Osteocyte (in vitro differentiated cells): ENCODE data around the gene CHERP. TPM values are rescaled to one million over a fixed set of nuclear protein-coding genes. Genes with fewer than 3 reads are reported as not detected.

Experiments used
- DNase-seq: peaks from one replicate; pipeline ENCODE4 v3.0.0; 2021; ENCODE audit warnings: mixed read lengths; ENCODE audit not compliant: unreplicated experiment; ENCODE audit errors: extremely low spot score
- H3K27ac Mint-ChIP-seq: one replicate; pipeline ENCODE4 v1.8.0; 2021; ENCODE audit warnings: mild to moderate bottlenecking, mixed read lengths; ENCODE audit not compliant: unreplicated experiment
- H3K27me3 Mint-ChIP-seq: one replicate; pipeline ENCODE4 v1.8.0; 2021; ENCODE audit warnings: mixed read lengths; ENCODE audit not compliant: unreplicated experiment
- H3K36me3 Mint-ChIP-seq: one replicate; pipeline ENCODE4 v1.8.0; 2021; ENCODE audit warnings: mixed read lengths; ENCODE audit not compliant: unreplicated experiment
- H3K4me1 Mint-ChIP-seq: one replicate; pipeline ENCODE4 v1.8.0; 2021; ENCODE audit warnings: mixed read lengths; ENCODE audit not compliant: unreplicated experiment
- H3K4me3 Mint-ChIP-seq: one replicate; pipeline ENCODE4 v1.8.0; 2021; ENCODE audit warnings: mild to moderate bottlenecking, moderate library complexity, mixed read lengths; ENCODE audit not compliant: unreplicated experiment
- H3K9me3 Mint-ChIP-seq: one replicate; pipeline ENCODE4 v1.8.0; 2021; ENCODE audit warnings: mixed read lengths; ENCODE audit not compliant: unreplicated experiment
- CTCF ChIP-seq: fragments of 200-600 bp; sonication (generic); IDR thresholded peaks from 2 replicates; pipeline ENCODE4 v1.5.0; 2021; ENCODE audit warnings: antibody characterized with exemption, mild to moderate bottlenecking, moderate library complexity
- total RNA-seq: library from RNA; stranded (reverse); gene quantifications from 2 replicates; pipeline ENCODE4 v1.2.1, GENCODE V29; 2021

Gene CHERP
- total RNA-seq, 1 donor from 2014 or later, result 50.1 TPM

GRCh38 chr19:16531380-16531669 is 10.9 kb downstream of the CHERP start:
- no peaks in the 10 kb centered on the region for H3K9me3 Mint-ChIP-seq
- H3K4me1 Mint-ChIP-seq, result no peaks in the 10 kb centered on the region
- no peak overlapping the region for H3K4me3 Mint-ChIP-seq
- H3K36me3 Mint-ChIP-seq, result peaks cover 37% of the 10 kb centered on the region
- no peaks in the 10 kb centered on the region for H3K27me3 Mint-ChIP-seq
- no peak for TF ChIP-seq CTCF
- no peak for DNase-seq
- H3K27ac Mint-ChIP-seq, result no peak overlapping the region

- Mint-ChIP-seq H3K36me3 (peaks cover 37% of the 10 kb centered on the region), H3K27ac (no peak overlapping the region), H3K4me1 (no peaks in the 10 kb centered on the region), H3K4me3 (no peak overlapping the region), H3K27me3 (no peaks in the 10 kb centered on the region), H3K9me3 (no peaks in the 10 kb centered on the region)
- DNase-seq, result no peak
- no peak for TF ChIP-seq CTCF
Measured at GRCh38 chr19:16530540-16531379, 11.5 kb downstream of the CHERP start.

- no peaks in the 10 kb centered on the region for H3K27me3 Mint-ChIP-seq
- H3K9me3 Mint-ChIP-seq, result no peaks in the 10 kb centered on the region
- DNase-seq, result no peak
- H3K4me3 Mint-ChIP-seq, result no peak overlapping the region
- no peak overlapping the region for H3K27ac Mint-ChIP-seq
- no peaks in the 10 kb centered on the region for H3K4me1 Mint-ChIP-seq
- H3K36me3 Mint-ChIP-seq, result peaks cover 36% of the 10 kb centered on the region
- no peak for TF ChIP-seq CTCF
Measured at GRCh38 chr19:16529466-16530144, 12.6 kb downstream of the CHERP start.

- no peak for DNase-seq
- Mint-ChIP-seq H3K4me3 (no peak overlapping the region), H3K9me3 (no peaks in the 10 kb centered on the region), H3K36me3 (peaks cover 38% of the 10 kb centered on the region), H3K4me1 (no peaks in the 10 kb centered on the region), H3K27me3 (no peaks in the 10 kb centered on the region), H3K27ac (no peak overlapping the region)
- peak; percentile 40 for TF ChIP-seq CTCF
Measured at GRCh38 chr19:16527971-16528521, 14.2 kb downstream of the CHERP start.

- no peak for TF ChIP-seq CTCF
- no peak for DNase-seq
- peaks cover 43% of the 10 kb centered on the region for H3K36me3 Mint-ChIP-seq
- H3K9me3 Mint-ChIP-seq, result no peaks in the 10 kb centered on the region
- no peak overlapping the region for H3K27ac Mint-ChIP-seq
- H3K4me3 Mint-ChIP-seq, result no peak overlapping the region
- no peaks in the 10 kb centered on the region for H3K27me3 Mint-ChIP-seq
- H3K4me1 Mint-ChIP-seq, result no peaks in the 10 kb centered on the region
Measured at GRCh38 chr19:16527334-16527935, 14.8 kb downstream of the CHERP start.
